GM21786 (cell line): Measurements from ENCODE around the gene ZNF148.
A peak's percentile ranks its signal among the peaks of the same experiment; 100 is the strongest.

Experiments used
- ATAC-seq: cut with Tn5 transposase; IDR thresholded peaks from one replicate; pipeline ENCODE4 v1.9.1; 2021; ENCODE audit not compliant: unreplicated experiment

The ZNF148 gene

GRCh38 chr3:125229707-125230106 is 145.4 kb downstream of the ZNF148 start:
- ATAC-seq, result no peak

DNA sequence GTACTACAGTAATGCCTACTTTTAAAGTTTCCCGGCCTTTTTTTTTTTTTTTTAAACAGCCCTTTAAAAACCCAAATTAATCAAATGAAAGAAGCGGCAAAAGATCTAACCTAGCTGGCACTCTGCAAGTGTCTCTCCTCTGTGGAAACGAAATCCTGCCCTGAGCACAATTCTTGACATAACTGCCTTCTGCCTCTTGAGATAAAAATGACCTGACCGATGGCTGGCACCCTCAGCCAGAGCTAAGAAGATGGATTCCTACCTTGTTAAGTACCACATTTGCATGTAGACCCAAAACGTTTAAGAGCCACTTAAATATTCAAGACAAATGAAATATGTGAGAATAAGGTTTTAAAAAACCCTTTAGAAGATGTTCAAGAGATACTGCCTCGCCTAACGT is 146.0 kb downstream of the ZNF148 start:
- ATAC-seq, result no peak

DNA sequence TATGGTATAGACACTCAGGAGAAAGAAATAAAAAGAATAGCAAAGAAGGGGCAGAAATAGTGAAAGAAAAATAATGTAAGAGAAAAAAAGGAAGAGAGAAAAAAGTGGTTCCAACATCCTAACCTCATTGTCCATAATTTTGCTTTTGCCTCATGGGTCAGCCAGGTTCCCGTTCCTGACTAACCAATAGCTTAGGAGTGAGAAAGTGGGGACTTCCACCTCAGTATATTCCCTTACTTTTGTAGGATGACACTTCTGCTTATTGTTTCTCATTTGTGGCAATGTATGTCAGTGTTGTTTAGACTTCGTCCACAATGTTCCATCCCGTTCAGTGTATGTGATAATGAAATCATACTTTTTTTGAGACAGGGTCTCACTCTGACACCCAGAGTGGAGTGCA is 153.3 kb downstream of the ZNF148 start:
- no peak for ATAC-seq

DNA sequence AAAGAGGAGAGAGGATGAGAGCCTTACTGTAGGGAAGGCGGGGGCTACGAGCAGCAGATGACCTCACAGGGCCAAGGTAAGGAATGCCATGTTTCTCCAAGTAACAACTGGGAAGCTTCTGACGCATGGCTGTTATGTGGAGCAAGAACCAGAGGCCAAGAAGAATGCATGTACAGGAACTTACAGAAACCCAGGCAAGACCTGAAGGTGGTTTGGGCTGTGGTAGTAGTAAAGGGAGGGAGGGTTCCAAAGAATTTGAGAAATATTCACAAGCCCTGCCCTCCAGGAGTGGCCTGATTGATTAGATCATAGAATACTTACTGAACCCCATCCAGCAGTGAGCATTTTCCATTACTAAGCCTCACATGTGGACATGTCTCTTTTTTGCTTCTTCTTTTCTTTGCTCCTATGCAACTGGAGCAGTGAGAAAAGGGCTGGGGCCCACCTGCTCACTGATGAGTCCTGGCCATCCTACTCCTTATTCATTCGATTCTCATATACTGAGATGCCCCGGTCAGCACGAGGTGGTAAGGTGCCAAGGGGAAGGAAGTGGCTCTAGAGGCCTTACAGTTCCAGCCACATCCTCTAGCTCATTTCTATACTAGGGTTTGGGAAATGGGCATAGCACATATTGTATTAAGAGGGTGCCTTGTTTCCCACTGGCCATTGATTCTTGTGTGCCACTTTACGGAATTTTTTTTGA is 154.2 kb downstream of the ZNF148 start:
- no peak for ATAC-seq

DNA sequence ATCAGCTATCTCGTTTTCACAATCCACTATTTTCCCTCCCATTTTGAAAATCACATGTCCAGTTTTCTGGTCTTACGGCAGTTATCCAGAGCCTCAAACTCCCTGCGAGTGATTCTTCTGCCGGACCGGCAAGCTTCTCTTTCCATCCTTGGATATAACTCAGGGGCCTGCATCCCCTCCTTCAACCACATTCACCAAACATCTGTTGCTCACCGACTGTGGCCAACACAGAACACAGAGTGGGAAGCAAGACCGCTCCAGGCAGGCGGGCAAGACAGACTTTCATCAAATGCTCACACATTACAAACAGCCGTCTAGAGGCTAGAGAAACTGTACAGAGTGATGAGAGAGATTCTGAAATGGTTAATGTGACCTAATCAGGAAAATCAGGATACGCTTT is 154.9 kb downstream of the ZNF148 start:
- no peak for ATAC-seq

- no peak for ATAC-seq
These were observed 155.8 kb downstream of the ZNF148 start for GRCh38 chr3:125219261-125219701.

DNA sequence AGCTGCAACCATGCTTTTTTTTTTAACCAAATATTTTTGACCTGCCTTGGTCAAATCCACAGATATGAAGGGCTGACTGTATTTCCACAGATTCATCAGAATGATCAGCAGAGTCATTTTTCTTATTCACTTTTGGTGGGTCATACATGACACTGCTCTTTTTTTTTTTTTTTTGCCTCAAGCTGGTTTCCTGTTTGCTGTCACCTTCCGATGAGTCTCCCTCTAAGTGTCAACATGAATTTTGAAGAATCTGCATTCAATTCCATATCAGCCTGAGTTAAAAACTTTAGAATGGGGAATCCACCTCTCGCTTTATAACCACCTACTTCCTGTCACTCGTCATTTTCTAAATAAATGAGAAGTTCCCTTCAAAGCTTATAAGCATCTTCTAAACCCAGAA is 160.4 kb downstream of the ZNF148 start:
- no peak for ATAC-seq

GRCh38 chr3:125213946-125214542 is 161.1 kb downstream of the ZNF148 start:
- ATAC-seq, result no peak

DNA sequence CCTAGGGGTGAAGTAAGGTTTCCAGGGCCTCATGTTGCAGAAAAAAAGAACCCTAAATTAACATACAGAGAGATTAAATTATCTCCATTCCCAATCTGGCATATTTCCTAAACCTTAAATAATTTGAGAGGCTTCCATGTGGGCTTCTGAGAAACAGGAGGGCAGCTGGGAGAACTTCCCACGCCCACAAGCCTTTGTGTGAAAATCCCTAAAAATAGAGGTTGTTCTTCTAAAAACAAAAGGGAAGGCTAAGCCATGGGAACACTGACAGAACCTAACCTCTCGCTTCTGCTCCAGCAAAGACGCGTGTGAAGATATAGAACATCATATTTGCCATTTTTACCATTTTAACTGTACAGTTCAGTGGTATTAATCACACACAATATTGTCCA is 161.8 kb downstream of the ZNF148 start:
- no peak for ATAC-seq

DNA sequence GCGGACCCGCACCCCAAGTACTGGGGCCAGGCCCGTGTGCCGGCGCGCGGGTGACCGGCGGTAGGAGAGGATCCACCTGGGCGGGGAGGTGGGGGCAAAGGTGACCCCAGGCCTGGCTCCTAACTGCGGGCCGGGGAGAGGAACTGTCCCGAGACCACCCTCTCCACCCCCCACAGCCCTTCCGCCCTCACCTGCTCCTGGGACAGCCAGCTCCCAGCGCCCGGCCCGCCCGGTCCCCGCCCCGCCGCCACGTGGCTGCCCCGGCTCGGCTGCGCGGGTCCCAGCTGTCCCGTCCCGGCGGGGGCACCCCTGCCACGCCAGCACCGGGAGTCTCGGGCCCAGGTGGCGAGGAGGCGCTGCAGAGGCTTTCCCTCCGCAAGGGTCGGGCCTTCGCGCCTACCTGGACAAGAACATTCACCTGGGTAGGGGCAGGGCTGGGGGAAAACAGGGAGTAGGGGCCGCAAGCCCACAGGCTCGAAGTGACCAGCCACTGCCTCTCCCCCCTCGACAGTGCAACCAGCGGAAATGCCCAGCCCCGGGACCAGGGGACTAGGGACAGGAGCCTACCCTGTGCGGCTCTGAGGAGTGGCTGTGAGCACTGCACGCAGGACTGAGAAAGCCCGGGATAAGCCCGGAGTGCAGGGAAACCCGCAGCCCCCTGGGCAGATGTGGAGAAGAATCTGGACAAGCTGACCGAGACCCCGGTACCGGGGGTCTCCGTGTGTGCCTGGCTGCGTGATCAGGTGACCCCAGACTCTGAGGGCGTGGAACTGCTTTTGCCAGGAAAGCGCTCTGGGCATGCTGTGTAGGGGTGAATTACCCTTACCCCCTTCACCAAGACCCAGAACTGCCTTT is 162.4 kb downstream of the ZNF148 start, which contains the start of gene SLC12A8:
Gene SLC12A8 (minus strand): TSS at position 240 of the 855 bp plus-strand sequence. CDS start 1,399 bp downstream, outside the sequence.
- ATAC-seq, result no peak

DNA sequence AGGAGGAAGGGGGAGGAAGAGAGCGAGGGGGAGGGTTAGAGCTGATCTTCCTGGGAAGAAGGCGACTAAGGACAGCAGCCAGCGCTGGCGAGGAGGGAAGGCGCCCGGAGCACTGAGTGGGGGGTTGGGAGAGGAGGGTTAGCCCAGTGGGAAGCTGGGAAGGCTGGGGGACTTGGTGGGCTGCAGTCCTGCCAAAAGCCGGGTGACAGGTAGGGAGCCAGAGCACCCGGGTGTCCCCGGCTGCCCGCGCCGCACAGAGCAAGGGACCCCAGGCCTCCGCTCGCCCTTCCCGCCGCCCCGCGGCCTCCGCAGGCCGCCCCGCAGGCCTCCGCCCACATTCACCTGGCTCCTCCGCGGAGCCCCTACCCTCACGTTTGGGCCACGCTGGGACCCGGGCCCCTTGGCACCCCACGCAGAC is 163.0 kb downstream of the ZNF148 start:
- ATAC-seq, result no peak

- no peak for ATAC-seq
These were observed 163.5 kb downstream of the ZNF148 start for GRCh38 chr3:125211523-125212090.

GRCh38 chr3:125207949-125208568 is 167.1 kb downstream of the ZNF148 start:
- no peak for ATAC-seq

DNA sequence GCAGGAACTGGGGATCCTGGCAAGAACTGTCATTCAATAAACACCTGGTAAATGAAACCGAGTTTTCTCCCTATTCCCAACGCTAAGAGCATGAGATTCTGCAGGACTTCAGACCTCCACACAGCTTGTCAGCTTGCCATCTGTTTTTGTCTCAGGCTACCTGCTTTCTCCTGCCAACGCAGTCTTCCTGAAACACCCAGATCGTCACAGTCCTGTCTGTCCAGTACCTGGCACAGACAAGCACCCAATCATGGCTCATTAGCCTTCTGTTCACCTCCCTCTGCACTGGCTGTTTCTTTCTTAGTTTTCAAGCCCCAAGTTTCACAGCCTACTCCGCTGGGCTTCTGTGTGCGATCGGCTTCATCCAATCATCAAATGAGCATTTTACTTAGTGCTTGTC is 167.6 kb downstream of the ZNF148 start:
- ATAC-seq, result no peak

GRCh38 chr3:125206934-125207333 is 168.2 kb downstream of the ZNF148 start:
- ATAC-seq, result no peak

DNA sequence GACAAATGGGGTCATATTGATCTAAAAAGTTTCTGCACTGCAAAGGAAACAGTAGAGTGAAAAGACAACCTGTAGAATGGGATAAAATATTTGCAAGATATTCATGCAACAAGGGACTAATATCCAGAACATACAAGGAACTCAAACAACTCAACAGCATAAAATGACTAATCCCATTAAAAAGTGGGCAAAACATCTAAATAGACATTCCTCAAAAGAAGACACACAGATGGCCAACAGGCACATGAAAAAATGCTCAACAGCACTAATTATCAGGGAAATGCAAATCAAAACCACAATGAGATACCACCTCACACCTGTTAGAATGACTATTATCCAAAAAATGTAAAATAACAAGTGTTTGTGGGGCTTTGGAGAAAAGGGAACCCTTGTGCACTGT is 171.4 kb downstream of the ZNF148 start:
- ATAC-seq, result no peak

GRCh38 chr3:125202197-125202596 is 172.9 kb downstream of the ZNF148 start:
- ATAC-seq, result no peak

- ATAC-seq, result peak; percentile 81
These were observed 174.4 kb downstream of the ZNF148 start for GRCh38 chr3:125200731-125201139.

DNA sequence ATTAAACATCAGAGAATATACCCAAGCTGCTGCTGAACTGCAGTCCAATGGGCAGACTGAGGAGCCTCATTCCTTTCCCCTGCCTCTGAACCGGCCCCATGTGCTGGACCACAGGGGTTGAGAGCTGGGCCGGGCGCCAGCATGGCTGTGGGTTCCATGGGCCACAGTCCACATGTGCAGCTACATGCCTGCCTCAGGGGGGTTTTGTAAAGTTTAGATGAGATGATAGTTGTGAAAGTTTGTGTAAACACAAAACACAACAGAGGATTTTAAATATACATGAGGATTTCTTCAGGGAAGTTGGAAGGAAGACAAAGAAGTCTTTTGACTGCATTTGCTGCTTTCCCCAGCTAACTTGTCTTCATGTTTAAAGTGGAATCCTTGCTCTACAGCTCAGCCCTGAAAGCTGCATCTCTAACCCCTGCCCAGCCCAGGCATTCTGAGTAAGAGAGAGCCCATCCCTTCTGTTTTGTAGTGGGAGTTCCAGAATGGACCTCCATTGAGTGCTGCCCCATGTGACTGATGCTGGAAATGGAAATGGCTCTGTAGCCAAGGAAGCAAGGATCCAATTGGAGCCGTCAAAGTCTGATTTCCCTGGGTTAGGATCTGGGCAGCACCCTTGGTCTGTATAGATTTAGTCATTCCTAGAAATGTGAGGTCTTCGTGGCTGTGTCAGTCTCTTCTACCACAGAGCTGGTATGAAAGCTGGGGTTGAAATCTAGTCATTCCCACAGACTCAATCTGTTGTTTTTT is 180.1 kb downstream of the ZNF148 start:
- ATAC-seq, result no peak
